Pancreas (tissue), 10 donors: ENCODE data around the gene IMPG2. TPM values are rescaled to one million over a fixed set of nuclear protein-coding genes. Genes with fewer than 3 reads are reported as not detected.

Experiments used
- ATAC-seq, 4 donors: fragments of 200-7000 bp; cut with Tn5 transposase; one replicate each; pipeline versions ENCODE4 v1.8.0 to v1.9.1; 2020; ENCODE audit warnings: mild to moderate bottlenecking in 4 of 4, moderate library complexity in 4 of 4
- DNase-seq, 6 donors: peaks; one replicate each; pipeline ENCODE4 v3.0.0-alpha.2; 2020
- FAIRE-seq: peaks from 2 replicates; lab custom pipeline; 2012; peaks lifted over from hg19 to GRCh38; lab: Jason Lieb, UNC
- H3K27ac ChIP-seq, 4 donors: fragments of 200-600 bp; sonication (generic); 1 replicate in 3 of 4; 2 replicates in 1 of 4; pipeline versions ENCODE4 v1.5.0 to v1.8.0; 2020
- H3K27me3 ChIP-seq, 4 donors: fragments of 200-600 bp; one replicate each; pipeline ENCODE4 v1.8.0; 2021
- H3K36me3 ChIP-seq, 3 donors: fragments of 200-600 bp; sonication (generic) in 1 of 3; one replicate each; pipeline versions ENCODE4 v1.5.0 to v1.8.0; 2020 to 2021
- H3K4me1 ChIP-seq, 3 donors: fragments of 200-600 bp; one replicate each; pipeline ENCODE4 v1.8.0; 2021
- H3K4me3 ChIP-seq, 4 donors: fragments of 200-600 bp; sonication (generic) in 2 of 4; one replicate each; pipeline versions ENCODE4 v1.5.0 to v1.8.0; 2020 to 2021
- H3K9me3 ChIP-seq, 4 donors: fragments of 200-600 bp; one replicate each; pipeline ENCODE4 v1.8.0; 2021
- WGBS, 2 donors: extraction: QIAGEN DNeasy Blood & Tissue Kit; methylation state at CpG; one replicate each; pipeline ENCODE4 v1.1.7; 2013; 5-methylcytosine and 5-hydroxymethylcytosine counted together
- intact Hi-C, 3 donors: fragments of 100-400 bp; cut with DNase I; formaldehyde crosslinking; loops; one replicate each; pipeline versions ENCODE4 v1.11.1 to v1.14.2; 2022
- polyA plus RNA-seq, 2 donors: library from polyadenylated mRNA; stranded (reverse); fragments of 200-250 nt; gene quantifications; one replicate each; pipeline ENCODE4 v1.2.3, GENCODE V29; 2013
- total RNA-seq, 6 donors: library from RNA; stranded (reverse); fragmentation: NEBNext Ultra II Directional in 4 of 6; extraction: Animal tissue kit (Norgen Biotek cat#: 25700) in 4 of 6; gene quantifications; one replicate each; pipeline versions ENCODE4 v1.2.1 to v1.2.4, GENCODE V29; 2021 to 2023
- TF ChIP-seq, protein P1 (sequence below), 4 donors: fragments of 200-600 bp; sonication (generic) in 3 of 4; IDR thresholded peaks; one replicate each; pipeline versions ENCODE4 v1.5.0 to v1.8.0; 2021; ENCODE audit warnings: antibody characterized with exemption in 4 of 4
- donor health status: healthy with polysubstance abuse.
- donor health status: DM: no; HTN: no; CAD: no; lungs with moderate emphysema.
- donor health status: DM: no; HTN: no; CAD: no.
- donor health status: control.
- donor health status: control.
- donor health status: Bipolar disorder and iron deficiency.
- donor health status: DM: yes; HTN: yes; CAD: no.
- donor health status: DM: no; HTN: no; CAD: no.
- donor health status: DM: no; HTN: no; CAD: no.
- donor health status: DM: yes; HTN: yes; CAD: no.

IMPG2 gene
- total and polyA plus RNA-seq, 8 donors: 0.04 to 0.19 (median 0.09) TPM

DNA sequence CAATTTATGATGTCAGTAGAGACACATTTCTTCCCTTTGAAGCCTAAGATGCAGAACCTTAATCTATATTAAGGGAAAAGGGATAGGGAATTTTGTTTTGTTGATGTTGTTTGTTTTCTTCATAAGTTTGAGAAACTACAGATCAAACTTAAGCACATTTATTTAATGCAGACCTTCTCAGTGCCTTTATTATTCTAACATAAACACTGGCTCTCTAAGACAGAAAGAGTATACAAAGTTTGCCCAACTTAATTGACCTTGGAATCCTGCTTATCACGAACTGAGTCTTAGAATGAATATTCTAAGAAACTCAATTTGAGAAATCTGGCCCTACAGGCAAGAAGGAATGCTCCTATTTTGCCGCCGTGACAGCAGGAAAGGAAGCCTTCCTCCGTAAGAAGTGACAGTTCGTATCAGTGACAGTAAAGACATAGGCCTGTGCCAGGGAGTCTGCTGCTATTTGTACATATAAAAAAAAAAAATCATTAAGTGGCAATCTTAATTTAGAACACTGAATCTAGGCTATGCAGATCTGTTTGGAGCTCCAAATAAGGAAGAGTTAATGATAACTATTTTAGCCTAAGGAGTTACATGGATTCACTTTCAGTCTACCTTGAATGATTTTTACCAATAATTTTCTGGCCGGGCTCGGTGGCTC, 8.8 kb upstream of the IMPG2 start:
- FAIRE-seq: no peak
- Histone ChIP-seq H3K27me3 (no peaks in the 10 kb centered on the region), H3K36me3 (peaks cover 0 to 9% (median 0%) of the 10 kb centered on the region in 3 donors), H3K4me1 (no peaks in the 10 kb centered on the region), H3K9me3 (no peaks in the 10 kb centered on the region), H3K4me3 (no peak overlapping the region), H3K27ac (no peak overlapping the region)
- intact Hi-C loops: no loop called here
- no peak for DNase-seq
- 95% methylated on average over 7 of the region's 7 CpGs for WGBS, 2 donors
- no peak for ATAC-seq
- TF ChIP-seq, protein P1, sequence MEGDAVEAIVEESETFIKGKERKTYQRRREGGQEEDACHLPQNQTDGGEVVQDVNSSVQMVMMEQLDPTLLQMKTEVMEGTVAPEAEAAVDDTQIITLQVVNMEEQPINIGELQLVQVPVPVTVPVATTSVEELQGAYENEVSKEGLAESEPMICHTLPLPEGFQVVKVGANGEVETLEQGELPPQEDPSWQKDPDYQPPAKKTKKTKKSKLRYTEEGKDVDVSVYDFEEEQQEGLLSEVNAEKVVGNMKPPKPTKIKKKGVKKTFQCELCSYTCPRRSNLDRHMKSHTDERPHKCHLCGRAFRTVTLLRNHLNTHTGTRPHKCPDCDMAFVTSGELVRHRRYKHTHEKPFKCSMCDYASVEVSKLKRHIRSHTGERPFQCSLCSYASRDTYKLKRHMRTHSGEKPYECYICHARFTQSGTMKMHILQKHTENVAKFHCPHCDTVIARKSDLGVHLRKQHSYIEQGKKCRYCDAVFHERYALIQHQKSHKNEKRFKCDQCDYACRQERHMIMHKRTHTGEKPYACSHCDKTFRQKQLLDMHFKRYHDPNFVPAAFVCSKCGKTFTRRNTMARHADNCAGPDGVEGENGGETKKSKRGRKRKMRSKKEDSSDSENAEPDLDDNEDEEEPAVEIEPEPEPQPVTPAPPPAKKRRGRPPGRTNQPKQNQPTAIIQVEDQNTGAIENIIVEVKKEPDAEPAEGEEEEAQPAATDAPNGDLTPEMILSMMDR (IDR thresholded peaks at IDR 0.05): no peak

DNA sequence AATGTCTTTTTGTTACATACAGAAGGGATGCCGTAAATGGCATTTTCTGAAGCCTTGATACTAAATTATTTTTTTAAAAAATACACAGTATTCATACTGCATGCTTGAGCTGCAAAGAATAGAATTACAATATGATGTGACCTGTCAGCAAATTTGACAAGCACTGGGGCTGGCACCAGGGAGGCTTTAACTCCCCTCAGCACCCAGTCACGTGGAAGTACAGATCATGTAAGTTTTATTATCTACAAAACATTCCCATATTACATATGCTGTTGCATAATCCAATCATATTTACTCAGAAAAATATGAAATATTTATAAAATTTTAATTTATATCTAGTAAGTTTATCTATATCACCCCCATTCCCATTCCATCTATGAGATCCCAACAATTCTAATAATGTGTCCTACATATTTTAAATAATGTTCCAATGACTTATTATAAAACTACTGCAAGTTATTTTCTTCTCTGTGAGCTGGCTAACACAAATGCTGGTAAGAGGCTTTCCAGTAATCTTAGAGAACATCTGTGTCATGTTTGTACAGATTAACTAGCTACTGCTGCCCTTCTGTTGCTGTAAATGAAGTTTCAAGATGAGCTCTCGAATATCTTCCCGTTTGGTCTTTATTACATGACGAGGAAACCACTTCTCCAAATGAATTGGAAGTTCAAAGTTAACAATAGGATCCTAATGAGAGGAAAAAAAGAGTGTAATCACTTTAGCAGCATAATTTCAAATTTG, 5.2 kb upstream of the IMPG2 start:
- no peak for DNase-seq
- no peak for ATAC-seq
- Histone ChIP-seq H3K9me3 (no peaks in the 10 kb centered on the region), H3K36me3 (peaks cover 0 to 9% (median 0%) of the 10 kb centered on the region in 3 donors), H3K27ac (no peak overlapping the region), H3K4me1 (no peaks in the 10 kb centered on the region), H3K4me3 (no peak overlapping the region), H3K27me3 (no peaks in the 10 kb centered on the region)
- TF ChIP-seq, protein P1 (IDR thresholded peaks at IDR 0.05): no peak
- no peak for FAIRE-seq
- intact Hi-C loops: no loop called here
- 89 to 90% methylated on average over 5 of the region's 5 CpGs for WGBS, 2 donors

DNA sequence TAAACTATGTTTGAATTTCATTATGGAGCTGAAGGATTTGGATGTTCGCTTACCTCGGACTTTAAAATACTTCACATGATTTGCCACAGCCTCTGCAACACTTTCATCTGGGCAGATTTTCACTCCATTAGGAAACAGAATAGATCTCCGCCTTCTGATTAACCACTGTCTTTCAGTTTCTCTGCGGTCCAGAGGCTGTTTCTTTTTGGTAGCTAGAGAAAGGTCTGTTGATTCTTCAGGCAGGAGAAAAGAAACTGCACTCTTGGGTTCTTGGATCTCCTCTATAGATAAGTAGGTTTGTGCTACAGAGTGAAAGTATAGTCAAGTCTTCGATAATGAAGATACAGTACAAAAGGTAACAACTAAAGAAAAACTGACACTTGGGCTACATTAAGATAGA, 844 bp downstream of the IMPG2 start:
- H3K27ac ChIP-seq: no peak overlapping the region
- no peaks in the 10 kb centered on the region for H3K9me3 ChIP-seq
- no peak for ATAC-seq
- H3K27me3 ChIP-seq: no peaks in the 10 kb centered on the region
- H3K4me1 ChIP-seq: no peaks in the 10 kb centered on the region
- TF ChIP-seq, protein P1 (IDR thresholded peaks at IDR 0.05): no peak
- DNase-seq: no peak
- WGBS, 2 donors: 59 to 67% methylated on average over 5 of the region's 5 CpGs
- intact Hi-C loops: no loop called here
- no peak overlapping the region for H3K4me3 ChIP-seq
- H3K36me3 ChIP-seq: no peaks in the 10 kb centered on the region
- FAIRE-seq: no peak

DNA sequence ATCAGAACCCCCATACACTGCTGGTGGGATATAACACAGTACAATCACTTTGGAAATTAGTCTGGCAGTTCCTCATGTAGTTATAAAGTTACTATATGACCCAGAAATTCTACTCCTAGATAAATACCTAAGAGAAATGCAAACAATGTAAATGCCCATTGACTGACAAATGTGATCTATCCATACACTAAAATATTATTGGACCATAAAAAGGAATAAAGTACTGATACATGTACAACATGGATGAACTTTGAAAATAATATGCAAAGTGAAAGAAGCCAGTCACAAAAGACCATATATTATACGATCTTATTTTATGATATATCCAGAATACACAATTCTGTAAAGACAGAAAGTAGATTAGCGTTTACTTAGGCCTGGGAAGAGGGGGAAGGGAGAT, 7.8 kb downstream of the IMPG2 start:
- ATAC-seq (no peak), FAIRE-seq (peak; percentile 47)
- intact Hi-C loops: no loop called here

More for the DNA sequence above, 7.8 kb downstream of the IMPG2 start:
- 86 to 90% methylated on average over 2 of the region's 2 CpGs for WGBS, 2 donors
- no peaks in the 10 kb centered on the region for H3K9me3 ChIP-seq
- DNase-seq: no peak
- H3K4me1 ChIP-seq: no peaks in the 10 kb centered on the region
- no peak overlapping the region for H3K4me3 ChIP-seq
- TF ChIP-seq, protein P1 (IDR thresholded peaks at IDR 0.05): no peak
- H3K27me3 ChIP-seq: no peaks in the 10 kb centered on the region
- H3K27ac ChIP-seq: no peak overlapping the region
- no peaks in the 10 kb centered on the region for H3K36me3 ChIP-seq
